H1 (cell line): ENCODE results near the gene ERCC6. TPM values are rescaled to one million over a fixed set of nuclear protein-coding genes. Genes with fewer than 3 reads are reported as not detected.

Source experiments
- BRCA1 ChIP-seq: IDR thresholded peaks from 2 replicates; pipeline ENCODE4 v1.6.1; 2012; ENCODE audit warnings: low read depth, low read length, improper control_type of control experiment
- EZH2 ChIP-seq: fragments of 200-600 bp; sonication (generic); IDR thresholded peaks from 2 replicates; pipeline ENCODE4 v1.7.1; 2012; ENCODE audit warnings: low read depth, mild to moderate bottlenecking, moderate library complexity, low read length, inconsistent platforms; ENCODE audit not compliant: severe bottlenecking
- JUN ChIP-seq: IDR thresholded peaks from 2 replicates; pipeline ENCODE4 v1.6.1; 2011; ENCODE audit warnings: low read depth, mild to moderate bottlenecking, improper control_type of control experiment, low read length
- SP1 ChIP-seq: IDR thresholded peaks from 2 replicates; pipeline ENCODE4 v1.6.1; 2011; ENCODE audit warnings: low read depth, low read length
- SUZ12 ChIP-seq: fragments of 200-600 bp; sonication (generic); IDR thresholded peaks from 2 replicates; pipeline ENCODE4 v1.6.1; 2012; ENCODE audit warnings: mild to moderate bottlenecking, inconsistent platforms, low read length, moderate library complexity, mixed read lengths
- polyA plus RNA-seq, 7 experiments: library from polyadenylated mRNA; depleted of rRNA in 3 of 7; stranded (reverse) in 5 of 7; unstranded in 2 of 7; fragments of >200 nt in 5 of 7; fragments of 200-250 nt in 2 of 7; gene quantifications; 1 replicate in 5 of 7; 2 replicates in 1 of 7; 4 replicates in 1 of 7; pipeline versions ENCODE4 v1.2.1 to v1.2.3, GENCODE V29; 2011 to 2013; ENCODE audit warnings: missing spikeins in 2 of 7, mixed read lengths in 2 of 7
- total RNA-seq: library from RNA; stranded (reverse); fragmentation: NEBNext Ultra II Directional; extraction: Animal tissue kit (Norgen Biotek cat#: 25700); gene quantifications from 2 replicates; pipeline ENCODE4 v1.2.1, GENCODE V29; 2021

ERCC6 gene
- total and polyA plus RNA-seq, 2 of the 8 experiments (the other 6 are each of a cell fraction or from before 2014, with no cell fraction given): 4.1 to 11.9 TPM

GRCh38 chr10:49572594-49573114 lies 33.7 kb upstream of the ERCC6 start (continued):
- TF ChIP-seq JUN: no peak
- TF ChIP-seq EZH2: no peak
- TF ChIP-seq SUZ12: no peak
- no peak for TF ChIP-seq SP1
- no peak for TF ChIP-seq BRCA1
